Umbilical cord (tissue), 2 donors: Measurements from ENCODE around the gene YWHAB. TPM values are rescaled to one million over a fixed set of nuclear protein-coding genes. Genes with fewer than 3 reads are reported as not detected.

Source experiments
- DNase-seq: peaks from one replicate; pipeline ENCODE4 v3.0.0-alpha.2; 2015; ENCODE audit warnings: low spot score
- total RNA-seq: library from RNA; depleted of rRNA; stranded (reverse); fragments of >200 nt; gene quantifications from one replicate; pipeline ENCODE4 v1.2.3, GENCODE V29; 2014; ENCODE audit warnings: low replicate concordance; ENCODE audit not compliant: insufficient read depth

The YWHAB gene
- total RNA-seq, 1 donor from 2014 or later, result 57.5 TPM

DNA sequence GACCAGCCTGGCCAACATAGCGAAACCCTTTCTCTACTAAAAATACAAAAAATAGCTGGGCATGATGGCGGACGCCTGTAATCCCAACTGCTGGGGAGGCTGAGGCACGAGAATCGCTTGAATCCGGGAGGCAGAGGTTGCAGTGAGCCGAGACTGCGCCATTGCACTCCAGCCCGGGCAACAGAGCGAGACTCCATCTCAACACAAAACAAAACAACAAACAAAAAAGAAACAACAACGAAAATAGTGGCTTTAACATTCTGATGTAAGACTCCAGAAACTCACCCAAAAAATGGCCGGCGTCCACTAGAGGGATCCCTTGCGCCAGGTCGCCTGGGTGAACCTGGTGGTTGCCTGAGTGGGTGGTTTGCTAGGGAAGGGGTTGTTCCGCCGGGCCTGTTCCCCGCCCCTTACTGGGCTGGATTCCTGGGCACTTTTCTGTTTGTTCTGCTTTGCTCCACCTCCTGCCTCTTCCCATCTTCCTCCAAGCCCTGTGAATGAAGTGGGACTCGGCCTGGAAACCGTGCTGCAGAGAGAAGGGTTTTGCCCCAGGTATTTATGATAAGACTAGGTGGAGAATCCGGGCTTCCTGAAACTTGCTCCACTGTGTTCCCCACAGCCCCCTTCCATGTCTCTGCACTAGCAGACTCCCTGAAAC, 25.9 kb downstream of the YWHAB start:
- DNase-seq, result no peak

DNA sequence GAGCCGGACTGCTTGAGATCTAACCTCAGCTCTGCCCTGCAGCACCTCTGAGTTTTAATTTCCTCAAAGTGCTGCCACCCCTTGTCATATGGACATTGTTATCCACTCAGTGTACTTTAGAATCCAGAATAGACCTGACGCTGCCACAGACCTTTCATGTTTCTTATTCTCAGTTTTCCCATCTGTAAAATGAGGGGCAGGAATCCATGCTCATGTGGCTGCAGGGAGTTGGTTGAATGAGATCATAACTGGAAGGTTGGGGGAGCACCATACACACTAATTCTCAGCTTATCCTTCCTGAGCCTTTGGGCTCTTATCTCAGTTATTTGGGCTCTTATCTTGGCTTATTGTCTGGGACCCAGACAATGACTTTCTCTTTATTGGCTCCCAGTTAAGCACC, 26.7 kb downstream of the YWHAB start:
- DNase-seq, result no peak

DNA sequence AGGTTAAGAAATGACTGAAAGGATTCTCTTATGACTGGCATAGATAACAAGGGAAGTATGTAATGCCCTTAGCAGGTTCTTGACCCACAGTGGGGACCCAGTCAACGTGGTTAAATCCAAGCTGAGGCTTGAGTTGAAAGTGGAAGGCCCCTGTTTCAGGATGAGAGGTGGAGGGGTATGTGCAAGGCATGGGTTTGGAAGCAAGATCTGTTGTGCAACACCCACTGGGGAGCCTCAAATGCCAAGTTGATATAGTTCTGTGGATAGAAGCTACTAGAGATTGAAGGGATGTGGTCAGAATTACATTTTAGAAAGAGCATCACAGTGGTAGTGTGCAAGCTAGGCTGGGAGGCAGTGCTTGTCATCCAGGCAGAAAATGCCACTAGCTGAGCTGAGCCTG, 29.4 kb downstream of the YWHAB start:
- no peak for DNase-seq

DNA sequence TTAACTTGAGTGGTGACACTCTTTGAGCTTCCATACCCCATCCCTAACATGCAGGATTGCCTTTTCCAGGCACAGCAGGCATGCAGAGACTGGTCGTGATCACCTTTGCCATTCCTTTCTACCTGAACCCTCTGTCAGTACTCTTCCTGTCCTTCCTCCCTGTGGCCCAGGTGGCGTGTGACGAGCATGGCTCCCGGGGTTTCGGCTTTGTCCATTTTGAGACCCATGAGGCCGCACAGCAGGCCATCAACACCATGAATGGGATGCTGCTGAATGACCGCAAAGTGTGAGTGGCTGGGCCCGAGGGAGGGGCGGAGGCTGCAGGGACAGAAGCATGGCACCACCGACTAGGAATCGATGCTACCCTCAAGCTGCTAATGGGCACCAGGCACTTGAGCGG, 31.1 kb downstream of the YWHAB start:
- no peak for DNase-seq

DNA sequence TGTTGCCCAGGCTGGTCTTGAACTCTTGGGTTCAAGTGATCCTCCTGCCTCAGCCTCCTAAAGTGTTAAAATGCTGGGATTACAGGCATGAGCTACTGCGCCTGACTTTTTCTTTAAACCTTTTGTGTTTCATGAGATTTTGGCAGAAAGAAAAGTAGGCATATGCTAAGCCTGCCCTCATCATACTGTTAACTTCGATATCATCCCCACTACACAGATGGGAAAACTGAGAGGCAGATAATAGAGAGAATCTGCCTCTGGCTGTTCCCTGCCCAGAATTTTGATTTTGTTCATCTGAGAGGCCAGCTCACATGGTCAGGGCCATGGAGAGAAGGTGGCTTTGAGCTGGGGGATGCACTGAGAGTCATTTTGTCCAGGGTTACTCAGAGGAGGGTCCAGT, 31.9 kb downstream of the YWHAB start:
- DNase-seq, result no peak

DNA sequence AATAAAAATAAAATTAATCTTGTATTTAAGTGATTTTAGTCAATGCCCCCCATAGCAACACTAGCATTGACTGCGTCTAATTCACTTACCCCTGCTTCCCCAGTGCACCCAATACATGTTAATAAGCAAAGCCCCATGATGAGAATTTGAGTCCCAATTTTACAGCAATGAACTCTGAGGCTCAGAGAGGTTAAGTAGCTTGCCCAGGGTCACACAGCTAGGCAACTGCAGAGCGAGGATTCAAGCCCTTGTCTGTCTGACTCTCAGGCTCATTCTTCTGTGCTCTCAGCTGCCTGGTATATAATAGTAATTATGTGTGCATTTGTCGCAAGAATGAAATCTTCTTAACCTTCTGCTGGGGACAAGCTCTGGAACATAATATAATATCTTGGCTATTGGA, 32.8 kb downstream of the YWHAB start:
- no peak for DNase-seq

DNA sequence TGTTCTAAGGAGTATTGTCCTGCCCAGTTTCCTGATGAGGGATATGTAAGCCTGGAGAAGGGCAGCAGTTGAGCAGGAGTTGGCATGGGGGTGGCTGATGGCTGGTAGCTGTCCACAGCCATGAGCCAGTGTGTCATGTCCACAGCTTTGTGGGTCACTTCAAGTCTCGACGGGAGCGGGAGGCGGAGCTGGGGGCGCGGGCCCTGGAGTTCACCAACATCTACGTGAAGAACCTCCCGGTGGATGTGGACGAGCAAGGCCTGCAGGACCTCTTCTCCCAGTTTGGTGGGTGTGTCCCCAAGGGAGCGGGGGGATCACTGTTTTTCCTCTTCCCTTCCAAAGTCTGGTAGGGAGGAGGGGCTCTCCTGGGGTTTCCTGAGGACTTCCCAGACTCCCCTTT, 33.3 kb downstream of the YWHAB start:
- DNase-seq, result no peak

DNA sequence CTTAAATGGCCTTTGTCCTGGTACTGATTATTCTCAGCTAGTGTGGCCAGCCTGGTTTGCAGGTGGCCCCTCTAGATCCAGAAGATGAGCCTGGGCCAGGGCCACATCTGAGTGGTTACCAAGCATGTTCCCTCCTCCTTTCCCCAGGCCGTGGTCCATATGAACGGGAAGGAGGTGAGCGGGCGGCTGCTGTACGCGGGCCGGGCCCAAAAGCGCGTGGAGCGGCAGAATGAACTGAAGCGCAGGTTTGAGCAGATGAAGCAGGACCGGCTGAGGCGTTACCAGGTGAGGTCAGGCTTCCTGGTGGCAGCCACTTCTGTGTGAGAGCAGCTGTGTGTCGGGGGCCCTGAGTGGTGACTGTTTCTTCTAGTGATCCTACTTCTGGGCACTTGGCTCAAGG, 35.9 kb downstream of the YWHAB start:
- DNase-seq, result no peak

DNA sequence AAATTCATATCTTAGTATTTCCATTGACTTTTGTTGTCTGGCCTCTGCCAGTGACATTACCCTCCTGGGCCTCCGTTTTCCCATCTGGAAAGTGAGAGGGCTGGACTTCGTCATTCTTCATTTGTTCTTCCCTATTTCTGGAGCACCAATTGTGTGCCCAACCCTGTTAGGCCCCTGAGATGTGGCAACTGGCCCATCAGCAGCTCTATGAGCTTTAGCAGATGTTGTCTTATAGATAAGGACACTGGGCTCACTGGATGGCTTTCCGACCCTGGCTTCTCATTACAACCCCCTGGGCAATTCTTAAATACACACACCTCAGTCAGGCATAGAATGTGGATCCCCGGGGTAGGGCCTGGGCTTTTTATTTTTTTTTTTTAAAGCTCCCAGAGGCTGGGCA, 39.0 kb downstream of the YWHAB start:
- peak; percentile 6 for DNase-seq

DNA sequence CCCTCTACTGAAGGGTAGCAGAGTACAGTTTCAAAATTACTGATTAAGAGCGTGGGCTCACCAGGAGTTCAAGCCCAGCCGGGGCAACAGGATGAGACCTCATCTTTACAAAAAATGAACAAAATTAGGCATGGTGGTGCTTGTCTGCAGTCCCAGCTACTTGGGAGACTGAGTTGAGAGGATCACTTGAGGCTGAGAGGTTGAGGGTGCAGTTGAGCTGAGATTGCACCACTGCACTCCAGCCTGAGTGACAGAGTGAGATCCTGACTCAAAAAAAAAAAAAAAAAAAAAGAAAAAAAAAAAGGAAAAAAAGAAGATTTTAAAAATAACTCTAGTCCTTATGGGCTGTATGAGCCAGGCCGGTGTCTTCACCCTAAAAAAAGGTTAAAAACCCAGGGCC, 43.1 kb downstream of the YWHAB start:
- no peak for DNase-seq

DNA sequence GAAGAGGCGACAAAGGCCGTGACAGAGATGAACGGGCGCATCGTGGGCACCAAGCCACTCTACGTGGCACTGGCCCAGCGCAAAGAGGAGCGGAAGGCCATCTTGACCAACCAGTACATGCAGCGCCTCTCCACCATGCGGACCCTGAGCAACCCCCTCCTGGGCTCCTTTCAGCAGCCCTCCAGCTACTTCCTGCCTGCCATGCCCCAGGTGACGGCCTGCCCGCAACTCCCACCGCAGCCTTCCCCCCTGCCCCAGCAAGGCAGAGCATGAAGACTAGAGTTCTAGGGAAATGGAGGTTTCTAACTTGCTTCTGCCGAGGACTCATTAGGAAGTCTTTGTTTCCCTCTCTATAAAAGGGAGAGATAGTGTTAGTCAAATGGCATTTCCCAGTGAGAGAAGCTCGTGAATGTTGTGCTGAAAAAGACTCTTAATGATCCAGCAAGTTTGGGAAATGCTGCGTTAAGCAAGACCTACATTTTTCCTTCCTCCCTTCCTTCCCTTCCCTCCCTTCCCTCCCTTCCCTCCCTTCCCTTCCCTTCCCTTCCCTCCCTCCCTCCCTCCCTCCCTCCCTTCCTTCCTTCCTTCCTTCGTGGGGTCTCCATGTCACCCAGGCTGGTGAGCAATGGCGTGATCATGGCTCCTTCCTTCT, 45.1 kb downstream of the YWHAB start:
- DNase-seq, result no peak

DNA sequence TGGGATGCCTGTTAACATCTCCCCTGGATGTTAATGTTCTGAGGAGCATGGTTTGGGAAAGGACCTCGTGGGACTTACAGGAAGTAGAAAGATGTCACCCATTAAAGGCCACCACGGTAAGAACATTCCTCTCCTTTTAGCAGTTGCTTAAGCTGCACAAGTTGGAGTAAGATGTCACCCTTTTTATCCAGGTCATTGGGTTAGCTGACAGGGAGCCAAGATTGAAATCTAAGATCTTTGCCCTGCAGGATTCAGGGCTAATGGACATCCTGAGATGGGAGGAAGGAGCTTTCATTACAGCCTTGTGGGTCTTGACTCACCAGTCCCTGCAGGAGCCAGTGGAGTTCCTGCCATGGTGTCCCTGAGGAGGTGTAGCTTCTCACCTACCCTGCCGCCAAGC, 46.4 kb downstream of the YWHAB start:
- no peak for DNase-seq

DNA sequence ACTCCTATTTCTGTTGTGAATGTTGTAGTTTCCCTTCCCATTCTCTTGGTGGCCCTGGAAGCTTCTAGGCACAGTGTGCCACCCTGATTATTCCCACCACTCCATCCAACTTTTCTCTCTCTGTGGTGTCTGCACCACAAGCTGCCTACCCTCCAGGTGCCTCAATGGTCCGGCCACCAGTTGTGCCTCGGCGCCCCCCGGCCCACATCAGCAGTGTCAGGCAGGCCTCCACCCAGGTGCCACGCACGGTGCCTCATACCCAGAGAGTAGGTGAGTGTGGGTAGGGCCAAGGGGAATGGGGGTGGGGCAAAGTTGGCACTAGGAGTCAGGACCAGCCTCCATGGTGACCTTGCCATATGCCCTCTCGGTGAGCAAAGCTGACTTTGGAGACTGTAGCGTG, 47.4 kb downstream of the YWHAB start:
- DNase-seq, result no peak

DNA sequence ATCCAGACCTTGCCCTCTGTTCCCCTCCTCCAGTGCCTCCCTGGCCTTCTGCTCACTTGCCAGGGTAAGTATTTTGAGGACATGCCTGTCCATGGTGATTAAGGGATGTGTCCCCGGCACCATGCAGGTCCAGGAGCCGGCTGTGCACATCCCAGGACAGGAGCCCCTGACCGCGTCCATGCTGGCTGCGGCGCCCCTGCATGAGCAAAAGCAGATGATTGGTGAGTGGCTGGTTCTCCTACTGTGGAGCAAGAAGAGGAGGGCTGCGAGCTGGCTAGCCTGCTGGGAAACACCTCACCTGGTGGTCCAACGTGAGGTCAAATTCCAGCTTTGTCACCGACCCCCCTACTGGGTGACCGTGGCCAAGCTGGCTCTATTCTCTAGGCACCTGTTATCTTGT, 51.0 kb downstream of the YWHAB start:
- no peak for DNase-seq

DNA sequence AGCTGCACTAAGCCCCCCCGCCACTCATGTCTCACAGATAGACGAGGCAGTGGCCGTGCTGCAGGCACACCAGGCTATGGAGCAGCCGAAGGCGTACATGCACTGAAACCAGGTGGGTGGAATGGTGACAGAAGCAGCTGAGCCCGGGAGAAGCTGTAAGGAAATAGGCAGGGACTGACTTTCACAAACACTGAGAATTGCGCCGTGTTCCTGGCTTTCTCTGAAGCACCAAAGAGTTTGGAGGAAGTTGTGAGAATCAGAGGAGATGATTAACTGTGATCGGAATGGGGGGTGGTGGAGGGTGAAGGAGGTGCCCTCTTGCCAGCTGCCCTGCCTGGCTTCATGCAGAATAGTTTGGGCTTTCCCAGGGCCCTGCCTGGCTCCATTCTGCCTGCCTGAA, 53.1 kb downstream of the YWHAB start:
- DNase-seq, result no peak

DNA sequence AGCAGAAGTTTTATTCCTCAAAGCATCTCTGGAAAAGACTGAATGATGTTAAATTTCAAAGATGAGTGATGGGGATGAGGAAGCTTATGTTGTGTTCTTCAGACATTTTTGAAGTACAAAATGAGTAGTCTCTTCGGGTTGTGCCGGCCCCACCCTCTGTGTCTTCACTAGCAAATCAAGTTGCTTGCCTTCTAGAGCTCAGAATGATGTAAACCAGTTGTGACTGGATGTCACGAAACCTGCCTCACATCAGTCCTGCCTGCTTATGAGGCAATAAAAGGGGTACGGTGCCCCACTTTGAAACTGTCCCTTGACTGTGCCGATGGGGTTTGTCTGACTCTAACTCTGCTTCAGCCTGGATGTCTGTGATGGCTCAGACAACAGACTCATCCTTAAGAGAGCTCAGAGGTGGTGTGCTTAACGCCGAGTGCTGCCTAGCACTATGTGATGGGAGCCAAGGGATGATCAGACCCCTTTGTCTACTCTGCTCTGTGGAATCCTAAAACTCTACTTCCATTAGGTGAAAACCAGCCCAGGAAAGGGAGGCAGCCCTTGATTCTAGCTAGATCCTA, 55.7 kb downstream of the YWHAB start:
- DNase-seq, result no peak

DNA sequence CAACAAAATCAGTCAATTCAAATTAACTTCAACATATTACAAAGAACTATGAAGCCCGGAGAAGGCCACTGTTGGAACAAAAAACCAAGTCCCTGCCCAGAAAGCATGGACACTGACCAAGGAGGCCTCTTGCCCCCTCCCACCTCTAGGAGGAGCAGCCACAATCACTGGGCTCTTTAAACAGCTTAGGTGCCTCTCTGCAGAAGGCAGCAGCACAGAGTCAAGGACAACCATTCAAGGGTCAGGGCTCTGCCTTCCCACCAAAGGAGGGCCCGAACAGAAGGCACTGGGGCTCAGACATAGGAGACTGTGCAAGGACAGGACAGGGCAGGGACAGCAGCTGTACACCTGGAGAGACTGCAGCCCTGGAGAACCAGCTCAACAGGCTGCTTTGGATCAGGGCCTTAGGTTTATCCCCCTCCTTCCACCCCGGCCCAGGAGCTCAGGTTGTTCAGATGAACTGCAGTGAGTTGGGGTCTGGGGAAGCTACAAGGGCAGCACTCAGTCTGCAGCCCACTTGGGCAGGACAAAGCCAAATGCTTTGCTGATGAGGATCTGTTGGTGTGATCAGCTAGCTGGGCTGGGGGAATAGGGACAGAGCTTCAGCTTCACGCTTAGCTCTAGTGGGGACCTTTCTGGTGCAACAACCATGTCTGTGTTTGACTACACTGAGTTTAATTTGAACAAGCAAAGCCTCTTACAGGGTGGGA, 56.9 kb downstream of the YWHAB start:
- no peak for DNase-seq

DNA sequence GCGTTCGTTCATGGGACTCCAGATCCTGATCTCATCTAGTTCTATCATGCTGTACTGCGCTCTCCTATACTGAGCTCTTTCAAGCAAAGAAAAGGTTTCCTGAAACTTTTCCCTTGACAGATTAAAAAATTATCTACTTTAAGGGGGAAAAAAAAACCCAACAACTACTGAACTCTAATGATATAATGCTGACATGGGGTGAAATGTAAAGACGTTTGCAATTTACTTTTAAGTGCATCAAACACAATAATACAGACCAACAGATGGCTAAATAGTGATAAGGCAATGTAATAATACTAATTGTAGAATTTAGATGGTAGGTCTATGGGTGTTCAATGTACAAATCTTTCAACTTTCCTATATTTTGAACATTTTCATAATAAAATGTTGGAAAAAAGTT, 58.3 kb downstream of the YWHAB start:
- DNase-seq, result no peak

DNA sequence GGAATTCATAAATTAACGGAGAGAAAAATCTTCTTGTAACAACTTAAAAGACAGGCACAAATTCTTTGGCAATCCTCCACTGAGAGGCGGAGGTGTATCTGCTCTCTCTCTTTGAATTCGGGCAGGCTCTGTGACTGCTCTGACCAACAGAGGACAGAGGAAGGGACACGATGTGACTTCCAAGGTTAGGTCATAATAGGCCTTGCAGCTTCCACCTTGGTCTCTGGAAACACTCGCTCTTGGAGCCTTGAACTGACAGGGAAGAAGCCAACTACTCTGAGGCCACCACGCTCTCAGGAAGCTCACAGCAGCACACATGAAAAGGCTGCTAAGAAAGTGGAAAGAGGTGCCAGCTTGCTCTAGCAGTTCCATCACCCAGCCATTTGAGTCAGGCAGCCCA, 59.8 kb downstream of the YWHAB start:
- DNase-seq, result no peak

DNA sequence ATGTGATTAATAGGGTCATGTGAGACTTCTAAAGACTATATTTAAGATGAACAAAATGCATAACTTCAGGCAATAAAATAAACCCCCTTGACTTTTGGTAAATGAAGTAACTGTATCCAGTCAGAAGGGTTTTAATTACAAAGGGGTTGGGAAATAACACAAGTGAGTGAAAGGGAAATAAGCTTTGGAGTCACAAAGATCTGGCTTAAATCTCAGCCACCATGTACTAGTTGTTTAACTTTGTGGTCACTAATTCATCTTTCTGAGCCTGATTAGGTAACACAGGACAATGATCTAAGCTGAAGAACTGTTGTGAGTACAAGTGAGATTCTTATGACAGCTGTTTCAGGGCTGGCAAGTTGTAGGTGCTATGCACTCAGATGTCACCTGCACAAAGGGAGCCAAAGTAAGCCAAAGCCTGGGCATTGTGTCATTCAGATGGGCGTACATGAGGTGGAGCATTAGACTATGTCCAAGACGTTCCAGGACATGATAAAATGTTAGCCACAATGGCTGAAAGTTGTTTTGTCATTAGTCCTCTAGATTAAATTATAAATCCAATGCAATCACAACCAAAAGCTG, 60.9 kb downstream of the YWHAB start:
- DNase-seq, result no peak

DNA sequence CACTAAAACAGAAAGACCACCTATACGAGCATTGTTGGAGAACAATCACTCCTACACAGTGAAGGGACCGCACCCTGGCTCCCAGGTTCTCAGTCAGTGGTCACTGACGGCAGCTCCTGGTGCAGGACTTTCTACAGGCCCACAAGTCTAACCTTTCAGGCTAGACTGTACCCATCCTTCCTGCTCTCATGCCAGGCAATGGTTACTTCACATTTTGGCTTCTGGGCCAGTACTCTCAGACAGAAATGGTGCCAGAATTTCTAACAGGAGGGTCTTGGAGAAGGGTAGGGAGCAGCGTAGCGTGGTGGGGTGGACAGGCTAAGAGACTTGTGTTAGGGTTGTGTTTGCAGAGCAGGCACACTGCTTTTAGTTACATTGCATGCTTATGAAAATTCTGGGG, 62.6 kb downstream of the YWHAB start:
- no peak for DNase-seq

DNA sequence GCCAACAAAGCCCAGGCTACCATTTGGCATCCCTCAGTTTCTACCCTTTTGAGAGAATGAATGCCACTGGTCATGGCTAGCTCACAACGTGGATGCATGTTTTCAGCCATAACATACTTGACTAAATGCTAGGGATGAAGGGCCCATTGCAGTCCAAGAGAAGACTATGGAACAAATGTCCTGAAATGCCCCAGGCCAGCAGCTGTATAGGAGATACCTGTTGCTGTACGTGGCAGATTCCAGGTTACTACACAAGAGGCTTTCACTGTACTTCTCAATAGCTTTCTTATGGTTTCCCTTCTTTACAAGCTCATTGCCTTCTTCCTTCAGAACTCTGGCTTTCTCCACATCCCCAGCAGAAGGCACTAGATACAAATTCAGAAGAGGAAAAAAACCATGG, 63.0 kb downstream of the YWHAB start:
- DNase-seq, result no peak

DNA sequence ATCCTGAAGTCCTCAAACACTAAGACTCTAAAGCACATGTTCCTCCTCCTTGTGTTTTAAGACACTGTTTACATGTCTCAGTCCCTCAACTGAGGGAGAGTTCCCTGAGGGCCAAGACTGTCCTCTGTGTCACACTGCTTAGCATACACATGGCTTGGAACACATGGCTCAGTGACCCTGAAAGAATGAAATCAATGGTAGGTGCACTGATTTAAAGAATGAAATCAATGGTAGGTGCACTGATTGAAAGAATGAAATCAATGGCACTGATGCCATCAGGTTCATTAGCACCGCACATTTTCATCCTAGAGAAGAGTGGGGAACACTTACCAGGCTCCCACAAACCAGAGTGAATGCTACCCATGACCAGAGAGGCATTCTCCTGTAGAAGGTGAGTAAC, 64.9 kb downstream of the YWHAB start:
- no peak for DNase-seq
